HCEC 1CT (cell line): ENCODE data around the gene RBPJL.
"Not testable (repeated sequence)": the region's sequence is repeated elsewhere in the genome, so short reads cannot be mapped to it uniquely, and the experiment has no call there.

Source experiments
- DNase-seq: peaks from one replicate; pipeline ENCODE4 v3.0.0-alpha.2; 2017

Gene RBPJL

GRCh38 chr20:45344168-45344860, 37.7 kb downstream of the RBPJL start:
- DNase-seq = peak; percentile 93

- peak; percentile 32 for DNase-seq
These were observed 38.7 kb downstream of the RBPJL start for GRCh38 chr20:45345104-45345936.

GRCh38 chr20:45346291-45346718, 39.7 kb downstream of the RBPJL start:
- no peak for DNase-seq

GRCh38 chr20:45346851-45347250, 40.2 kb downstream of the RBPJL start:
- DNase-seq = peak; percentile 31

DNA sequence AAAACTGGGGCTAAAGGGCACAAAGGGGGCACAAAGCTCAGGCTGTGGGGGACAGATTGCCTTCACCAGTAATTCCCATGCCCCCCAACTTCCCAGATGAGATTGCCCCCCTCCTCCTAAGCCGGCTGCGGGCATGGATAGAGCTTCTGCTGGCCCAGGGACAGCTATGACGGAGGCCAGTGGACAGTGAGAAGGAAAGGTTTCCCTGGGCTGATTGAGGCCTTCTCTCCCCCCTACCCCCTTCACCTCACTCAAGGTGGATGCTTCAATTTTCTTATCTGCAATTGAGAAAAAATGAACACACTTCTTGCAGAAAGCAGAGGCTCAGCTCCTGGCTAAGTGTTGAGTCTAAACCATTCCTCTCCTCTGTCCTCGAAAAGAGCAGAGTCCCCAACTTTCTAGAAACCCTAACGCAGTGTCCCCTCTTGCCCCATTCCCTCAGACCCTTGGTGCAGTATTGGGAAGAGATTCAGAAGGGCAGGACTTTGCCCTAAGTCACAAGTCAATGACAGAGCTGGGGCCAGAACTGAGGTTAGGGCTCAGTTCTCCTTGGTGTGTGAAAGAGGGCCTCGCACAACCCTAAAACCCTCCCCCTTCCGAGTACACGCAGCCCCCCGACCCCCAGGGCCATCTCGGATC, 40.8 kb downstream of the RBPJL start:
- DNase-seq = no peak

- DNase-seq = peak; percentile 71
These were observed 41.5 kb downstream of the RBPJL start, which contains the start of gene SDC4 for GRCh38 chr20:45347936-45348778. SDC4 (minus strand) TSS chr20:45348424; CDS start chr20:45348384, 40 bp downstream.

DNA sequence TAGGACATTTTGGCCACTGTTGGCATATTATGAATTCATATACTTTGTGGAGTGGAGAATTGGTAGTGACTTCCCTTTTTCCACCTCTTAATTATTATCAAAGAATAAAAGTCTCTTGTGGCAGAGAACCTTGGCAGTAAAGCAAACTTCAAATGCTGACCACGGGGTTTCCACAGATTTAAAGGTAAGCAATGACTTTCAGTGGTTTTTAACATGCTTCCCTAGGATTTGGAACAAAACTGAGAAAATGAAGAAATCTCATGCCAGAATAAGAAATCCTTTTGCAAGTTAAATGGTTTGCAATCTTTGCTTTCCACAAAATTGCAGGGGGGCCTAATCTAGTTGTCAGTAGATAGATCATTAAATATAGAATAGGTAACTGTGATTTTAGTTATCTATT, 43.6 kb downstream of the RBPJL start:
- no peak for DNase-seq

- not testable (repeated sequence) for DNase-seq
These were observed 44.2 kb downstream of the RBPJL start for GRCh38 chr20:45350795-45351194.

- no peak for DNase-seq
These were observed 46.1 kb downstream of the RBPJL start for GRCh38 chr20:45352729-45353128.

DNA sequence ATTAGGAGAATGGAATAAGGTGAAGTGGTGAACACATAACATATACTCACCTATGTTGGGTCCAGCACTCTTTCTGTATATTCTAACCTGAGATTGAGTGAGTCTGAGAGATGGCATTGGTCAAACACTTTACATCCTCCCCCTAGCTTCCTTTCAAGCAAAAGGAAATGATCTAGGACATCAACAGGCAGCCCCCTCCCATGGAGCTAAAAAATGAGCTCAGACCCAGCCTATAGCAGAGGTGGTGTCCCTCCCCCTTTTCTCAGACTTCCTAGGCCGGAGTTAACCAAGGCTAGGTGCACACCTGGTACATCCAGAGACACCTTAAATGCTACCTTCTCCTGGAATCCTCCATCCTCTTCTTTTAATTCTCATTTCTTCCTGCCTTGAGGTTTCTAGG, 47.1 kb downstream of the RBPJL start:
- DNase-seq = no peak

- DNase-seq = no peak
These were observed 48.0 kb downstream of the RBPJL start for GRCh38 chr20:45354423-45355208.

DNA sequence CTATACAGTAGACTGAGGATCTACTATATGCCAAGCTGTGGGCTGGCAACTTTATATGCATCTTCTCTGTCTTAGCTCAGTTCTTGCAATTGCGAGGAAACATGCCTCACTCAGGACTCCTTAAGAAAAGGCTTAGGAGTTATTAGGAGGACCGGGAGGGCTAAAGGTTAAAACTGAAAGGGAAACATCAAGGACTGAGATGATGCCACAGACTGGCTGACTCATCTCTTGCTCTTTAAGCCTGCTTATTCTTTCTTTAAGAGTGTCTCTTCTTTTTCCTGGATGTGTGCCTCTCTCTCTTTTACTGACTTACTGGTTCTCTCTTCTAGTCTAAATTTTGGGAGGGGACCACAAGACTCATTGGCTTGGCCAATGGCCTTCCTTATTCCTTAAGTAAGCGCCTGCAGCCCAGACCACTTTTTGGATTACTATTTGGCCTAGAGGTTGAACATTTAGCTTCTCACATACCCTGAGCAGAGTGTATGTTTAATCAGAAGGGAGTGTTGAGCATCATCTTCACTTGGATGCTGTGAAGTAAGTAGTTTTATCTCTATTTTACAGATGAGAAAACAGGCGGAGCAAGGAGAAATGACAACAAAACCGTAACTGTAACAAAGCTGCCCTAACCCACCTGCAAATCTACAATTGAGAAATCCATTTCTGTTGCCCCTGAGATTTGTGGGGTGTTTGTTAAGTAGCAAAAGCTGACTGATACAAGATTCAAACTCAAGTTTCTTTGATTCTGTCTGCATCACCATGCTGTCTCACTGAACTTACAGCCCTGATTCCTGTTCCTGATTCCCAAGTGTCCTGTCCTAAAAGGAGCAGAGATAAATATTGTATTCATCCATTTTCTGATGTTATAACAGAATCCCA, 48.8 kb downstream of the RBPJL start:
- DNase-seq = peak; percentile 84

DNA sequence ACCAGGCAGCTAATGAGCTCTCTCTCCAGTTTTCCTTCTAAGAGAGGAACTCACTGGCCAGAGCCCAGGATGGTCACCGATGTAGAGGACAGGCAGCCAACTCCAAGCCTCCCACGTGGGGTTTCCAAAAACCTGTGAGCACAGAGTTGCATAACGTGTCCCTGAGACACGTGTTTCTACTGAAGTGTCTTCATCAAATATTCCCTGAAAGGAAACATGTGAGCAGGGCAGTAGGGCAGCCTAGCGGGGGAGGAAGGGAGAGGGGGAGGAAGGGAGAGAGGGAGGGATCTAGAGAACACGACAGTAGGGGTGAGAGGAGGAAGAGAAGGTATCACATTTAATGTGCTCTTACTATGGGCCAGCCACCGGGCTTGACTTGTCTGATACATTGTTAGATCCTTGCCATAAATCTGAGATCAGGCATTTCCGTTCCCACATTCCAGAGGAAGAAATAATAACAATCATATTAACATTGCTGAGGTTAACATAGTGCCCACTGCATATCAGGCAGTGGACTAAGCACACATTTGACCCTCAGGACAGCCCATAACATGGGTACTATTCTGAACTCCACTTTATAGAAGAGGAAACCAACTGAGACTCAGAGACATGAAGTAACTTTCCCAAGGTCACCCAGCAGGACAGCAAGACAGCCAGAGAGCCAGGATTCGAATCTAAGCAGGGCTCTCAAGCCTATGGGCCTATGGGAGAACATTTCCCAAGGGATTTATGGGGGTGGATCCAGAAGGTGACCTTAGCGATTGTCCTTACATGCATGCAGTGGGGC, 51.8 kb downstream of the RBPJL start:
- DNase-seq = peak; percentile 82

GRCh38 chr20:45359069-45359405, 52.4 kb downstream of the RBPJL start:
- DNase-seq = peak; percentile 62

DNA sequence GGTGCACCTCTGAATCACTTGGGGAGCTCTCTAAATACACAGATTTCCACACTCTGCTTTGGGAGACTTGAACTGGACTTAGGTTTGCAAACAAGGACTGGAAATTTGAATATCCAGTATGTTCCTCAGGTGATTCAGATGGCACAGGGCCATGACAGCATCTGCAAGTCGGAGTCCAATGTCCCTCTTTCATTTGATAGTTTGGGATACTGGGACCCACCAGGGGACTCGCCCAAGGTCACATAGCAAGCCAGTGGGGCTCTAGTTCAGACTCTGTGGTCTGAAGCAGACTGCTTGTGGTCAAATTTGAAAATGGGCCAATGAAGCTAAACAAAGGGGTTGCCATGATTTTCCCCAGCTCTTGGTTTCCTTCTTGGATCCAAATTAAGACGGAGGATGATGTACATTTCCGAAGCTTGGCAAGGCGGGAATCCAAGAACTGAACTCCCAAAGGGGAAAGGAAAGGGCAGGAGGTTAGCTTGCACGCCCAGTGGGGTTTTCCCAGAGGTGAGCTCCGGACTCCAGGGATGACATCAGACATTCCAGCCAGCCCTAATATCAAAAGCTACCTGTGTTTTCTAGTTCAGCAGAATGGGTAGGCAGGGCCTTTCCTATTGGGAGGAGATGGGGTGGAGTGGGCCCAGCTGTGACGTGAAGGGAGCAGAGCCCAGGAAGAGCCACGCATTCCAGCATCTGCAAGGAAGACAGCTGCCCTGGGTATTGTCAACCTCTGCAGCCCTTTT, 52.9 kb downstream of the RBPJL start:
- DNase-seq = peak; percentile 59

DNA sequence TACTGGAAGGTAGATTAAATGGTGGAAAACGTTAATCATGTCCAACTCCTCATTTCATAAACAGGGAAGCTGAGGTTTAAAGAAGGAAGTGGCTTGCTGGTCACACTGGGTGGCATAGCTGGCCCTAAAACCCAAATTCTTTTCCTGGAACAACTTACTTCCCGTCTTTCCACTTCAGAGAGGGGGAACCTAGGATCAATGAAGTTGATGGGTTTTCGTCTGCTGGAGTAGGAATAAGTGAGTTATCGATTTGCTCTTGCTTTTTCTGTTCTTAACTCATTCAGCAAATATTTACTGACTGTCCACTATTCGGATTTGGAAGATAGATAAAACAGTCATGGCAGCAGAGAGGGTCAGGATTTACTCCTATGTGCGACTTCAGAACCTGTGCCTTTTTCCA, 55.2 kb downstream of the RBPJL start:
- no peak for DNase-seq

DNA sequence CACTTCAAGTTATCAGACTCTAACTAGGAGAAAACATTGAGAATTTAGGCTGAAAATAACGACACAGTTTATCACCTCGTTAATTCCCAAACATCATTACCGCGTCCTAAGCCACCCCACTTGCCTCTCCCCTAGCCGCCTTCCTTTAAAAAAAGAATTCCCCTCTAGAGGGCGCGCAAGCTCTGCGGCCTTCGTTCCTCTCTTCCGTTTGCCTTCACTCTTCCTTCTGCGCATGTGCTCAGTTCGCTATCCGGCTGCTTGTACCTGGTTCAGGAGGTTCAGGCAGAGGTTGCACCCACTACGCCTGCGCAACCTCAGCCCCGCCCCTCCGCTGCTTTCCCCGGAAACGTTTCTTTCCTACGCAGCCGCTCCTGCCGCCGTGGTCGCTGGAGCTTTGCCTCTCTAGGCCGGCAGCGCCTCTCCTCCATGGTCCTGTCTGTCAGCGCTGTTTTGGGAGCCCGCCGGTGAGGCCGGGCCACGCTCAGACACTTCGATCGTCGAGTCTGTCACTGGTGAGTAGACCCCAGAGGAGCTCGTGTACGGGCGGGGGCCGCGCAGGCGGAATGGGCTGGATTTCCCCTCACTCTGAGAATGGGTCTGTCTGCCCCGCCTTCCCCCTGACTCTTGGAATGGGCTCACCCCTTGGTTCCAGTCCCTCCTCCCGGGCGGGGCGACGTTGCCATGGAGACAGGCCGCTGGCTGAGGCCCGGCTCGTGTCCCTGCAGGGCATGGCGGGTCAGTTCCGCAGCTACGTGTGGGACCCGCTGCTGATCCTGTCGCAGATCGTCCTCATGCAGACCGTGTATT, 56.4 kb downstream of the RBPJL start, which contains the start of gene SYS1:
Gene SYS1, plus strand, starts transcription at position 353 of the 807 bp plus-strand sequence. Its CDS starts 376 bp downstream, at position 729.
- peak; percentile 98 for DNase-seq
